Gastrocnemius medialis (tissue), 4 donors: ENCODE results near the gene TMEM132C. TPM values are rescaled to one million over a fixed set of nuclear protein-coding genes. Genes with fewer than 3 reads are reported as not detected.

Experiments used
- ATAC-seq, 2 donors: fragments of 150-250 bp; one replicate each; pipeline ENCODE4 v1.9.1; 2016
- DNase-seq, 2 donors: peaks; one replicate each; pipeline ENCODE4 v3.0.0-alpha.2; 2019
- H3K27ac ChIP-seq, 4 donors: fragments of 200-600 bp; sonication (generic); 1 replicate in 1 of 4; 2 replicates in 3 of 4; pipeline ENCODE4 v1.5.1; 2016 to 2018; ENCODE audit warnings: mild to moderate bottlenecking in 2 of 4, moderate library complexity in 1 of 4
- H3K27me3 ChIP-seq, 3 donors: fragments of 200-600 bp; sonication (generic) in 2 of 3; 1 replicate in 1 of 3; 2 replicates in 2 of 3; pipeline versions ENCODE4 v1.5.1 to v1.6.0; 2016 to 2019; ENCODE audit warnings: mild to moderate bottlenecking in 1 of 3, moderate library complexity in 1 of 3
- H3K36me3 ChIP-seq, 2 donors: fragments of 200-600 bp; sonication (generic) in 1 of 2; one replicate each; pipeline ENCODE4 v1.5.1; 2017 to 2018
- H3K4me1 ChIP-seq, 2 donors: fragments of 200-600 bp; sonication (generic) in 1 of 2; one replicate each; pipeline ENCODE4 v1.5.1; 2016 to 2017; ENCODE audit warnings: mild to moderate bottlenecking in 2 of 2
- H3K4me3 ChIP-seq, 4 donors: fragments of 200-600 bp; sonication (generic) in 3 of 4; 1 replicate in 1 of 4; 2 replicates in 3 of 4; pipeline ENCODE4 v1.5.1; 2016 to 2019; ENCODE audit warnings: mild to moderate bottlenecking in 2 of 4
- H3K9me3 ChIP-seq, 3 donors: fragments of 200-600 bp; sonication (generic) in 2 of 3; 1 replicate in 1 of 3; 2 replicates in 2 of 3; pipeline ENCODE4 v1.5.1; 2016 to 2019
- CTCF ChIP-seq, 5 experiments: fragments of 450-650 bp in 3 of 5; fragments of 200-600 bp in 2 of 5; sonication (generic) in 2 of 5; IDR thresholded peaks in 4 of 5; conservative IDR thresholded peaks in 1 of 5; 1 replicate in 4 of 5; 2 replicates in 1 of 5; pipeline ENCODE4 v1.5.1; 2016 to 2019; ENCODE audit warnings: antibody characterized with exemption in 5 of 5, mild to moderate bottlenecking in 3 of 5, moderate library complexity in 3 of 5
- POLR2A ChIP-seq, 2 donors: fragments of 450-650 bp; IDR thresholded peaks; one replicate each; pipeline ENCODE4 v1.6.1; 2017; ENCODE audit warnings: antibody characterized with exemption in 2 of 2, mild to moderate bottlenecking in 2 of 2, moderate library complexity in 2 of 2
- in situ Hi-C, 4 donors: fragments of 200-750 bp; cut with MboI; loops; one replicate each; pipeline versions ENCODE4 v1.15.0 to v1.8.0; 2017; ENCODE audit warnings: low sequenced_read_pairs in 4 of 4
- intact Hi-C: fragments of 100-400 bp; cut with DNase I; formaldehyde crosslinking; loops from one replicate; pipeline ENCODE4 v1.15.1; 2023; ENCODE audit warnings: low total_unique reads
- total RNA-seq, 4 donors: library from RNA; depleted of rRNA; stranded (reverse); fragments of >200 nt; gene quantifications; one replicate each; pipeline versions ENCODE4 v1.1.0 to v1.2.3, GENCODE V29; 2016

The TMEM132C gene
- total RNA-seq, 4 donors from 2014 or later: 0.24 to 0.82 (median 0.68) TPM

GRCh38 chr12:128548949-128549348 lies 282.0 kb downstream of the TMEM132C start:
- no peaks in the 10 kb centered on the region for H3K27me3 ChIP-seq
- DNase-seq: no peak
- no peaks in the 10 kb centered on the region for H3K9me3 ChIP-seq
- no peak overlapping the region for H3K27ac ChIP-seq
- H3K4me1 ChIP-seq: no peaks in the 10 kb centered on the region
- H3K4me3 ChIP-seq: no peak overlapping the region
- no peaks in the 10 kb centered on the region for H3K36me3 ChIP-seq
- in situ Hi-C loops (no loop called here), intact Hi-C loops (no loop called here)
- no peak for ATAC-seq
- no peak for TF ChIP-seq POLR2A (IDR thresholded peaks at IDR 0.05)
- TF ChIP-seq CTCF (IDR thresholded peaks at IDR 0.05 in 4 of 5, conservative IDR thresholded peaks at IDR 0.05 in 1 of 5): no peak

GRCh38 chr12:128549601-128550218 lies 282.7 kb downstream of the TMEM132C start:
- ATAC-seq (no peak), DNase-seq (no peak)
- no peaks in the 10 kb centered on the region for H3K36me3 ChIP-seq
- no peaks in the 10 kb centered on the region for H3K9me3 ChIP-seq
- intact Hi-C loops: no loop called here
- no peaks in the 10 kb centered on the region for H3K27me3 ChIP-seq
- H3K4me1 ChIP-seq: no peaks in the 10 kb centered on the region
- no peak overlapping the region for H3K4me3 ChIP-seq
- in situ Hi-C loops: no loop called here
- no peak overlapping the region for H3K27ac ChIP-seq
- TF ChIP-seq CTCF (IDR thresholded peaks at IDR 0.05 in 4 of 5, conservative IDR thresholded peaks at IDR 0.05 in 1 of 5) (no peak), POLR2A (IDR thresholded peaks at IDR 0.05) (no peak)

GRCh38 chr12:128551266-128551665 lies 284.3 kb downstream of the TMEM132C start:
- no peaks in the 10 kb centered on the region for H3K27me3 ChIP-seq
- ATAC-seq: no peak
- no peaks in the 10 kb centered on the region for H3K4me1 ChIP-seq
- no peaks in the 10 kb centered on the region for H3K36me3 ChIP-seq
- no peak overlapping the region for H3K4me3 ChIP-seq
- in situ Hi-C loops (no loop called here), intact Hi-C loops (no loop called here)
- no peak for DNase-seq
- TF ChIP-seq CTCF (IDR thresholded peaks at IDR 0.05 in 4 of 5, conservative IDR thresholded peaks at IDR 0.05 in 1 of 5) (no peak), POLR2A (IDR thresholded peaks at IDR 0.05) (no peak)
- no peak overlapping the region for H3K27ac ChIP-seq
- H3K9me3 ChIP-seq: no peaks in the 10 kb centered on the region

GRCh38 chr12:128554546-128555304 lies 287.8 kb downstream of the TMEM132C start:
- ATAC-seq (no peak), DNase-seq (no peak)
- Histone ChIP-seq H3K9me3 (no peaks in the 10 kb centered on the region), H3K4me1 (no peaks in the 10 kb centered on the region), H3K27ac (no peak overlapping the region), H3K36me3 (no peaks in the 10 kb centered on the region), H3K4me3 (no peak overlapping the region), H3K27me3 (no peaks in the 10 kb centered on the region)
- intact Hi-C loops (no loop called here), in situ Hi-C loops (no loop called here)
- TF ChIP-seq CTCF (IDR thresholded peaks at IDR 0.05 in 4 of 5, conservative IDR thresholded peaks at IDR 0.05 in 1 of 5) (no peak), POLR2A (IDR thresholded peaks at IDR 0.05) (no peak)
